Raji (cell line): Measurements from ENCODE around the gene ACTRT3.

Experiments
- POLR2A ChIP-seq: IDR thresholded peaks from 2 replicates; pipeline ENCODE4 v1.6.1; 2011; ENCODE audit warnings: low read depth, low read length, control low read depth; ENCODE audit not compliant: insufficient read depth

Gene ACTRT3

GRCh38 chr3:169755488-169755887 lies 13.9 kb downstream of the ACTRT3 start:
- TF ChIP-seq POLR2A = no peak

DNA sequence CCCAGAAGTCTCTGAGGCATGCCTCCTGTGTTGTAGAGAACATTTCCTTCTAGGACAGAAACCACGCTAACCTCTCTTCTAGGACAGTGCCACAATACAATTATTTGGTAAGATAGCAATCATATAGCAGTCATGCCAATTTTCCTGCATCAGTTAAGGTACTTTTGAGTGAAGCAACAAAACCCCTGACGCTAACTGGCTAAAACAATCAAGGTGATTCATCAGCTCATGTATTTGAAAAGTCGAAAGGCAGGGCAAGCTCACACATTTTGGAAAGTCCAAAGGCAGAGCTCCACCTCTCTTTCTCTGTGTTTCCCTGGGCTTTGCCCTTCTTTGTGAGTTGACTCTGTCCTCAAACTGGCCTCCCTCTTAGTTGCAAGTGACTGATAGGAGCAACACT lies 14.7 kb downstream of the ACTRT3 start:
- no peak for TF ChIP-seq POLR2A

- TF ChIP-seq POLR2A = no peak
Observed at GRCh38 chr3:169751875-169752274, 17.5 kb downstream of the ACTRT3 start.

DNA sequence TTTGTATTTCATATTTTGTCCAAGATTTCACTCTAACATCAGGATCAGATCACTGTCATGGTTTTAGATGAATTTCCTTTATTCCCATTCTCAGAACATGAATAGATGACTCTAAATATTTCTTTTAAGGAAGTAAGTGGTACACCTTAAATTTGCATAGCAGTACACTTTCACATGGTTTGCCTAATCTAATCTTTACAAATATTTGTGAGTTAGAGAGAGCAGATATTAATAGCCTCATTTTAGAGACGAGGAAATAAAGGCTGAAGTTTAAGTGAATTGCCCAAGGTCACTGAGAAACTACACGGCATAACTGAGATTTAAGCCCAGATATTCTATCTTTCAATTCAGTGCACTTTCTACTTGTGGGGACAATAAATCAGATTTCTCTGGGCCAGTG lies 18.7 kb downstream of the ACTRT3 start:
- TF ChIP-seq POLR2A = no peak

DNA sequence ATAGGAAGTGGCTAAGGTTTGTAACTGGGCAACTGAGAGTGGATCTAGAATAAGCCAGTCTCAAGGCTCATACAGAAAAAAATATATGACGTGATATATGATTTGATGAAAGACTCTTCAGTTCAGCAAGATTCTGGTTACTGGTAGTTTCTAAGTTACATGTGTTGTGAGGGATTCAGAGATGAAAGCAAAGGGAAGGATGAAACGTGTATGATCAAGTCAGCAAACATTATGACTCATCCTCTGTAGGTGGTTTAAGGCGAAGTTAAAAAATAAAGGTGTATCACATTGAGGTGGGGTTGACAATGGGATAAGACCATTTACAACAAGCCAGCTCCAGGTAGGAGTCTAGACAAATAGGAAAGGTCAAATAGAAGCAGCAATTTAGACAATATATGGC lies 20.7 kb downstream of the ACTRT3 start:
- TF ChIP-seq POLR2A = no peak

DNA sequence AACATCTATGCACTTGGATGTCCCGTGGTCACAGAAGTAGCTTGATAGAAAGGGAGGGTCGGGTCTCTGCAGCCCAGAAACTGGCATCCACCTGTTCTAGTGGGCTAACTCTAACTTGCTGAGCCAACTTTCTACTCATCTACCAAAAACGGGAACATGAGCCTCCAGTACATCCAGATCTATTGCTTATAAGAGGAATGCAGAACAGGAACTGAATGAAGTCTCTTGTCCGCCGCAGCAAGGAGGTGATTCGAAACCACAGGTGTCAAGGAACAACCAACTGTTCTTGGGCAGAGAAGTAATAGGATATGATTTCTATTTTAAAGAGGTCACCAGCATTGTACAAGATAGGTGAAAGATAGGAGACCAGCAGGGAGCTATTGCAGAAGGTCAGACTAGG lies 22.4 kb downstream of the ACTRT3 start:
- no peak for TF ChIP-seq POLR2A

DNA sequence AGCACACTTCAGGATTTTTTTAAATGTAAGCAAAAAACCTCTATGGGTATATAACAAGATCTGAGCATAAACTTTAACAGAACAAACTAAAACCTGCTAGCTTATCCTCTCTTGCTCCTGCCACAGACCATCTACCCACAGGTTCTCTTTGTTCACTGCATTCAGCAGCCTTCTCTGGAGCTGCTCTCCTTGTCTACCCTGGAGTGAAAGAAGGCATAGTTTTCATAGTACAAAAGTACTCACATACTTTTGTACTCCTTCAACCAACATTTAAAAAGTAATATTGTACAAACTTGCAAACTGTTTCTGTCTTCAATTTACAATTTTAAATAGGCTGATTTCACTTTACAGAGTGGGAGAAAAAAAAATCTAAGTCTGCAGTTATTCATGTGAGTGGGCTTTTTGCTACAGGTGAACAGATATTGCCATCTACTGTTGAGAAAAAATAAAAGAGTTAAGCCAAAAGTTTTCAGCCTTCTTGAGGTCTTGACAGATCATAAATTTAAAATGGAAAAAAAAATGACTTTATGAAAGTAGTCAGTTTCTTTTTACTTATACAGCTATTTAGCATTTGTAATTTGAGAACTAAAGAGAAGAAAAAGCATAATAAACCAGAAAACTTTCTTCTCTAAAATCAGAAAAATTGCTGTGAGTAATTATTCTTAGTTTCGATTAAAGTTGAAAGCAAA lies 24.9 kb downstream of the ACTRT3 start:
- TF ChIP-seq POLR2A = no peak

- no peak for TF ChIP-seq POLR2A
Observed at GRCh38 chr3:169739067-169739466, 30.3 kb downstream of the ACTRT3 start.

- TF ChIP-seq POLR2A = no peak
Observed at GRCh38 chr3:169722724-169723123, 46.6 kb downstream of the ACTRT3 start.
